WTC11 (cell line): ENCODE data around the gene RGN. TPM values are rescaled to one million over a fixed set of nuclear protein-coding genes. Genes with fewer than 3 reads are reported as not detected.
A peak's percentile ranks its signal among the peaks of the same experiment; 100 is the strongest.

Experiments
- ATAC-seq: fragments of 200-7000 bp; cut with Tn5 transposase; 2 replicates; pipeline ENCODE4 v1.10.0; 2021; ENCODE audit warnings: mild to moderate bottlenecking, moderate library complexity
- CTCF ChIA-PET: fragments of 300-600 bp; sonication (Branson Sonifier 250); formaldehyde crosslinking; loops from one replicate; lab custom pipeline; 2021; ENCODE audit warnings: antibody characterized with exemption; lab: Charles Lee
- POLR2A ChIA-PET: fragments of 350-600 bp; sonication (Branson Sonifier 250); formaldehyde crosslinking; loops from one replicate; lab custom pipeline; 2021; ENCODE audit warnings: antibody characterized with exemption; lab: Charles Lee
- DNase-seq: peaks from one replicate; pipeline ENCODE4 v3.0.0; 2021; ENCODE audit warnings: low spot score
- H3K27ac Mint-ChIP-seq: 2 replicates; pipeline ENCODE4 v1.8.0; 2021; ENCODE audit warnings: mixed read lengths
- H3K27me3 Mint-ChIP-seq: 2 replicates; pipeline ENCODE4 v1.8.0; 2021; ENCODE audit warnings: low read depth, mild to moderate bottlenecking, moderate library complexity, mixed read lengths
- H3K36me3 Mint-ChIP-seq: 2 replicates; pipeline ENCODE4 v1.8.0; 2021; ENCODE audit warnings: mixed read lengths
- H3K4me1 Mint-ChIP-seq: 2 replicates; pipeline ENCODE4 v1.8.0; 2022; ENCODE audit warnings: mixed read lengths
- H3K4me3 Mint-ChIP-seq: 2 replicates; pipeline ENCODE4 v1.8.0; 2021; ENCODE audit warnings: mild to moderate bottlenecking, moderate library complexity, mixed read lengths
- H3K9me3 Mint-ChIP-seq: 2 replicates; pipeline ENCODE4 v1.8.0; 2021; ENCODE audit warnings: mixed read lengths
- CTCF ChIP-seq: fragments of 200-600 bp; IDR thresholded peaks from 2 replicates; pipeline ENCODE4 v1.8.0; 2022; ENCODE audit warnings: antibody characterized with exemption
- EMX1 ChIP-seq: fragments of 250-450 bp; sonication (Bioruptor Pico); IDR thresholded peaks from 2 replicates; pipeline ENCODE4 v1.8.0; 2021; ENCODE audit warnings: mild to moderate bottlenecking
- ESRRA ChIP-seq: sonication (generic); formaldehyde crosslinking; IDR thresholded peaks from 2 replicates; pipeline ENCODE4 v1.8.1; 2022; ENCODE audit warnings: mild to moderate bottlenecking, missing genetic modification reagents, borderline replicate concordance
- FOXJ3 ChIP-seq: sonication (generic); formaldehyde crosslinking; IDR thresholded peaks from 2 replicates; pipeline ENCODE4 v1.9.0; 2021; ENCODE audit warnings: missing genetic modification reagents, mild to moderate bottlenecking, borderline replicate concordance
- FOXK1 ChIP-seq: sonication (generic); formaldehyde crosslinking; IDR thresholded peaks from 2 replicates; pipeline ENCODE4 v1.8.0; 2022; ENCODE audit warnings: mild to moderate bottlenecking, moderate library complexity, missing genetic modification reagents
- MYBL2 ChIP-seq: sonication (generic); formaldehyde crosslinking; IDR thresholded peaks from 2 replicates; pipeline ENCODE4 v1.8.1; 2023; ENCODE audit warnings: mild to moderate bottlenecking, moderate library complexity, missing genetic modification reagents
- STAT6 ChIP-seq: sonication (generic); formaldehyde crosslinking; conservative IDR thresholded peaks from 2 replicates; pipeline ENCODE4 v1.8.1; 2023; ENCODE audit warnings: mild to moderate bottlenecking, low read depth, missing genetic modification reagents, moderate library complexity
- ZNF317 ChIP-seq: sonication (generic); formaldehyde crosslinking; IDR thresholded peaks from 2 replicates; pipeline ENCODE4 v1.8.1; 2023; ENCODE audit warnings: low read depth, mild to moderate bottlenecking, moderate library complexity, missing genetic modification reagents, borderline replicate concordance
- ZSCAN18 ChIP-seq: fragments of 250-450 bp; sonication (Bioruptor Pico); IDR thresholded peaks from 2 replicates; pipeline ENCODE4 v2.1.2; 2022; ENCODE audit warnings: mild to moderate bottlenecking, moderate library complexity
- total RNA-seq: library from RNA; stranded (reverse); gene quantifications from 3 replicates; pipeline ENCODE4 v1.2.3, GENCODE V29; 2021
- TF ChIP-seq, protein P1 (sequence below): sonication (generic); formaldehyde crosslinking; IDR thresholded peaks from 2 replicates; pipeline ENCODE4 v1.8.0; 2022; ENCODE audit warnings: mild to moderate bottlenecking, missing genetic modification reagents
- TF ChIP-seq, protein P2 (sequence below): sonication (generic); formaldehyde crosslinking; IDR thresholded peaks from 2 replicates; pipeline ENCODE4 v1.8.0; 2022; ENCODE audit warnings: mild to moderate bottlenecking, missing genetic modification reagents
- TF ChIP-seq, protein P3 (sequence below): fragments of 250-450 bp; sonication (Bioruptor Pico); IDR thresholded peaks from 2 replicates; pipeline ENCODE4 v1.9.0; 2021; ENCODE audit warnings: mild to moderate bottlenecking, borderline replicate concordance

Gene RGN
- total RNA-seq, 1 experiment from 2014 or later = 2.7 TPM

GRCh38 chrX:47091149-47091775 lies 13.0 kb downstream of the RGN start:
- ChIA-PET CTCF (interaction anchor here (1.0 kb wide), 1 partner anchor 331 kb away, joined by 3 read pairs; no protein-coding TSS in a partner anchor), POLR2A (no interaction called here)
- H3K36me3 Mint-ChIP-seq = no peaks in the 10 kb centered on the region
- no peak overlapping the region for H3K4me3 Mint-ChIP-seq
- ATAC-seq (no peak), DNase-seq (no peak)
- H3K4me1 Mint-ChIP-seq = peaks cover 25% of the 10 kb centered on the region
- H3K27ac Mint-ChIP-seq = peak overlapping the region; percentile 81
- H3K9me3 Mint-ChIP-seq = no peaks in the 10 kb centered on the region
- H3K27me3 Mint-ChIP-seq = no peaks in the 10 kb centered on the region
- TF ChIP-seq FOXJ3 (CRISPR knock-in tag) = no peak
- TF ChIP-seq, protein P1, sequence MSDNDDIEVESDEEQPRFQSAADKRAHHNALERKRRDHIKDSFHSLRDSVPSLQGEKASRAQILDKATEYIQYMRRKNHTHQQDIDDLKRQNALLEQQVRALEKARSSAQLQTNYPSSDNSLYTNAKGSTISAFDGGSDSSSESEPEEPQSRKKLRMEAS (CRISPR knock-in tag) = no peak
- TF ChIP-seq ZSCAN18 (CRISPR knock-in tag) = no peak
- TF ChIP-seq ZNF317 = no peak
- TF ChIP-seq CTCF = no peak
- no peak for TF ChIP-seq ESRRA

GRCh38 chrX:47093248-47093647 lies 15.0 kb downstream of the RGN start:
- ChIA-PET CTCF (interaction anchor here (0.6 to 0.9 kb wide), 4 partner anchors 15 to 141 kb away, joined by 3 read pairs; partner anchors contain the start of gene RGN), POLR2A (no interaction called here)
- ATAC-seq (no peak), DNase-seq (no peak)
- H3K4me1 Mint-ChIP-seq = peaks cover 38% of the 10 kb centered on the region
- no peak overlapping the region for H3K27ac Mint-ChIP-seq
- H3K4me3 Mint-ChIP-seq = no peak overlapping the region
- no peaks in the 10 kb centered on the region for H3K27me3 Mint-ChIP-seq
- no peaks in the 10 kb centered on the region for H3K36me3 Mint-ChIP-seq
- H3K9me3 Mint-ChIP-seq = no peaks in the 10 kb centered on the region
- TF ChIP-seq EMX1 (CRISPR knock-in tag) = no peak
- TF ChIP-seq STAT6 (CRISPR knock-in tag) = no peak
- TF ChIP-seq, protein P2, sequence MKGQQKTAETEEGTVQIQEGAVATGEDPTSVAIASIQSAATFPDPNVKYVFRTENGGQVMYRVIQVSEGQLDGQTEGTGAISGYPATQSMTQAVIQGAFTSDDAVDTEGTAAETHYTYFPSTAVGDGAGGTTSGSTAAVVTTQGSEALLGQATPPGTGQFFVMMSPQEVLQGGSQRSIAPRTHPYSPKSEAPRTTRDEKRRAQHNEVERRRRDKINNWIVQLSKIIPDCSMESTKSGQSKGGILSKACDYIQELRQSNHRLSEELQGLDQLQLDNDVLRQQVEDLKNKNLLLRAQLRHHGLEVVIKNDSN = no peak
- no peak for TF ChIP-seq ZSCAN18 (CRISPR knock-in tag)
- TF ChIP-seq, protein P3, sequence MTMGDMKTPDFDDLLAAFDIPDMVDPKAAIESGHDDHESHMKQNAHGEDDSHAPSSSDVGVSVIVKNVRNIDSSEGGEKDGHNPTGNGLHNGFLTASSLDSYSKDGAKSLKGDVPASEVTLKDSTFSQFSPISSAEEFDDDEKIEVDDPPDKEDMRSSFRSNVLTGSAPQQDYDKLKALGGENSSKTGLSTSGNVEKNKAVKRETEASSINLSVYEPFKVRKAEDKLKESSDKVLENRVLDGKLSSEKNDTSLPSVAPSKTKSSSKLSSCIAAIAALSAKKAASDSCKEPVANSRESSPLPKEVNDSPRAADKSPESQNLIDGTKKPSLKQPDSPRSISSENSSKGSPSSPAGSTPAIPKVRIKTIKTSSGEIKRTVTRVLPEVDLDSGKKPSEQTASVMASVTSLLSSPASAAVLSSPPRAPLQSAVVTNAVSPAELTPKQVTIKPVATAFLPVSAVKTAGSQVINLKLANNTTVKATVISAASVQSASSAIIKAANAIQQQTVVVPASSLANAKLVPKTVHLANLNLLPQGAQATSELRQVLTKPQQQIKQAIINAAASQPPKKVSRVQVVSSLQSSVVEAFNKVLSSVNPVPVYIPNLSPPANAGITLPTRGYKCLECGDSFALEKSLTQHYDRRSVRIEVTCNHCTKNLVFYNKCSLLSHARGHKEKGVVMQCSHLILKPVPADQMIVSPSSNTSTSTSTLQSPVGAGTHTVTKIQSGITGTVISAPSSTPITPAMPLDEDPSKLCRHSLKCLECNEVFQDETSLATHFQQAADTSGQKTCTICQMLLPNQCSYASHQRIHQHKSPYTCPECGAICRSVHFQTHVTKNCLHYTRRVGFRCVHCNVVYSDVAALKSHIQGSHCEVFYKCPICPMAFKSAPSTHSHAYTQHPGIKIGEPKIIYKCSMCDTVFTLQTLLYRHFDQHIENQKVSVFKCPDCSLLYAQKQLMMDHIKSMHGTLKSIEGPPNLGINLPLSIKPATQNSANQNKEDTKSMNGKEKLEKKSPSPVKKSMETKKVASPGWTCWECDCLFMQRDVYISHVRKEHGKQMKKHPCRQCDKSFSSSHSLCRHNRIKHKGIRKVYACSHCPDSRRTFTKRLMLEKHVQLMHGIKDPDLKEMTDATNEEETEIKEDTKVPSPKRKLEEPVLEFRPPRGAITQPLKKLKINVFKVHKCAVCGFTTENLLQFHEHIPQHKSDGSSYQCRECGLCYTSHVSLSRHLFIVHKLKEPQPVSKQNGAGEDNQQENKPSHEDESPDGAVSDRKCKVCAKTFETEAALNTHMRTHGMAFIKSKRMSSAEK (CRISPR knock-in tag) = no peak
- no peak for TF ChIP-seq MYBL2
- no peak for TF ChIP-seq FOXK1 (CRISPR knock-in tag)
